NCI-H1436 (cell line): ENCODE results near the gene ANKFN1.
A peak's percentile ranks its signal among the peaks of the same experiment; 100 is the strongest.

Source experiments
- DNase-seq: peaks from one replicate; lab custom pipeline; 2025; lab: John Stamatoyannopoulos, UW

Gene ANKFN1

GRCh38 chr17:56290802-56291118 lies 137.5 kb downstream of the ANKFN1 start:
- no peak for DNase-seq

DNA sequence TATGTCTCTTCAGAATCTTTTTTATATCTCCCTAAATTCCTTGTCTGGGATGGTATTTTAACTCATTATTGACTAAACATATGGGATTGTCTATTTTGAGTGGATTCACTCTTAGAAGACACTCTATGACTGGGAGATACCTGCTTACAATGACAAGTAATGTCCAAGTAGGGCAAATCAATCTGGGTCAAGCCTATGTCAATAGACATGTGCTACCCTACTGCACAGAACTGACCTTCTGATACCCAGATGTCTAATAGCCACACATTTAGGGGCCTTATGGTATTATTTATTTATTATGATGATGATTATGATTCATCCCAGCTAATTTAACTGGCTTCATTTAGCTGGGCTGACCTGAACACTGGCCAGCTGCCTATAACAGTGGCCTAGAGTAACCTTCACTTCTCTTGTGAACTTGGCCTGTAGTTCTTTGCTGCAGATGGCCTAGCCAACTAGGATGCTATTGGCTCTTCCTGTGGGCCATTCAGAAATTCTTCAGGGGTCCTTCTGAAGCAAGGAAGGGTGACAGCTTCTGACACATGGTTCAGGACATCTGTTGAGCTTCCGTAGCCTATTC lies 138.0 kb downstream of the ANKFN1 start:
- DNase-seq, result no peak

DNA sequence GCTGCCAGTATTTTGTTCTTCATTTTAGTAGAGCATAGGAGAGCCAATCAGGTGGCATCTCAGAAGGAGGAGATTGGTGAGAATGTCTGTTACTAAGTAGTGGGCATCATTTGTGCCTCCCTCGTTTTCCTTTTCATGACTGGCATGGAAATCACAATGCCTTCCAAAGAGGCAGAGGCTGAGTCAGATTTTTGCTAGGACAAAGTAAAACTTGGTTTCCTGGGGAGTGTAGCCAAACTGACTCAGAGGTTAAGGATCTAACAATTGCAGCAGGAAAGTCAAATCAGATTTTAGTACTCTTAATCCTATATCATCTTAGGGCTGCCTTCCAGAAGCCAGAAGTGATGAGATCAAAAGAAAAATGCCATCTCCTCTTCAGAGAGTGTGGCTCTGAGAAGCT lies 138.7 kb downstream of the ANKFN1 start:
- no peak for DNase-seq

DNA sequence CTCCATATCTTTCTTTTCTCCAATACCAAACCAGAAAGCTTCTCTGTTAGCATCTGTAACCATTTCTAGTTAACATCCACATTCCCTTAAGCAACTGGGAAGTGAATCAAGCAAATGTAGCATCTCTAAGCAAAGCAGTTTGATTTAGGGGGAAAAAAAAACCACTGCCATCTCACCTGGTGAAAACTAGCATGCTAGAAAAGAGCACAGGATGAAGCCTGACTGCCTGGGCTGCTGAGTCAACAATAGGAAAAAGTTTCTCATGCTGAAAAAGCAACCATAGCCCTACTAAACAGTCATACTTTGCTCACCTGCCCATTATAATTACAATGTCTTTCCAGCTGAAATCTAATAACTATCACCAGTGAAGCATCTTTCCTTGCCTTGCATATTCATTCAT lies 139.3 kb downstream of the ANKFN1 start:
- no peak for DNase-seq

DNA sequence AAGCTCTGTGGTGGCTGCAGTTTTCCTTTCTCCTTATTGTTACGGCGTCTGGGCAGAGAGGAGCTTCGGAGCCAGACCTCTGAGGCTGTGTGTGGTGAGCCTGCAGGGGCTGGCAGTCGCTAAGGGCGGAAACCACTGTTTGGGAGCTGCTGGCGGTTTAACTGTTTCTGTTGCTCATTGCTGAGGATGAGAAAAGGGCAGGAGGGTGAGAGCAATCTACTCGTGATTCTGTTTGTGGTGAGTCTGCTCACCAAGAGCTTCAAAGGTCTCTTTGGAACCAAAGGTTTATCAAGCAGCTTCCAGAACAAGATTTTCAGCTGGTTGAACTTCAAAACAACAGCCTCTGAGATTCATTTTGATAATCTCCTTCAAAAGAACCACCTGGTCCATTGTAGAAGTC lies 143.9 kb downstream of the ANKFN1 start:
- no peak for DNase-seq

GRCh38 chr17:56298846-56299245 lies 145.6 kb downstream of the ANKFN1 start:
- DNase-seq, result no peak

DNA sequence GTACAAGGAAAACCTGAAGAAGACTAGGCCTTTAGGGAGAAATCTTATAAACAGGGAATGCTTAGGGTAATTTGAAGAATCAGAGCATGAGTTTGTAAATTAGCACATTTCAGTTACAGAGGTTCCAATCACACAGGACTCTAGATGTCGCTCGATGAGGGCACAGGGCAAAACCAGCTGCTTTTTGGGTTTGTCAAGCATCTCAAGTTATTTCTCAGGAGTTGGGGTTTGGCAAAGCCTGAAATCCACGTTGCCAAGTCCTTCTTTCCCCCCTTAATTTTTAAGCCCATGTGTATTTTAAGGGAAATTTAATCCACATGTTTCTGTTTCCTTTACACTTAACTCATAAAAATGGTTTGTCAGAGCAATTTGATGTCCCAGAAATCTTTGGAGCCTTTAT lies 146.9 kb downstream of the ANKFN1 start:
- no peak for DNase-seq

DNA sequence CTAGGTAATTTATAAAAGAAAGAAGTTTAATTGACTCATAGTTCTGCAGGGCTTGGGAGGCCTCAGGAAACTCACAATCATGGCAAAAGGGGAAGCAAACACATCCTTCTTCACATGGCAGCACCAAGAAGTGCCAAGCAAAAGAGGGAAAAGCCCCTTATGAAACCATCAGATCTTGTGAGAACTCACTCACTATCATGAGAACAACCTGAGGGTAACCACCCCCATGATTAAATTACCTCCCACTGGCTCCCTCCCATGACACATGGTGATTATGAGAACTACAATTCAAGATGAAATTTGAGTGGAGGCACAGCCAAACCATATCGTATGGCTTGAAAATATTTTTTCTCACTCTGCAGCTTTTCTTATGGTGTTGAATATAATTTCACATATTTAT lies 151.7 kb downstream of the ANKFN1 start:
- no peak for DNase-seq

GRCh38 chr17:56309897-56310296 lies 156.6 kb downstream of the ANKFN1 start:
- DNase-seq, result no peak

DNA sequence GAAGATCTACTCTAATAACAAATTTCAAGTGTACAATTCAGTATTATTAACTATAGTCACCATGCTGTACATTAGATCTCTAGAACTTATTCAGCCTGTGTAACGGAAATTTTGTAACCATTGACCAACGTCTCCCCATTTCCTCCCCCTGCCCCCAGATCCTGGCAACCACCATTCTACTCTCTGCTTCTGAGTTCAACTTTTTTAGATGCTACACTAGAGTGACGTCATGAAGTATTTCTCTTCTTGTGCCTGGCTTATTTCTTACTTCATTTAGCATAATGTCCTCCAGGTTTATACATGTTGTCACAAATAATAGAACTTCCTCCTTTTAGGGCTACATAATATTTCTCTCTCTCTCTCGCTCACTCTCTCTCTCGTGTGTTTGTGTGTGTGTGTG lies 157.5 kb downstream of the ANKFN1 start:
- DNase-seq, result no peak

GRCh38 chr17:56313201-56313600 lies 159.9 kb downstream of the ANKFN1 start:
- no peak for DNase-seq

DNA sequence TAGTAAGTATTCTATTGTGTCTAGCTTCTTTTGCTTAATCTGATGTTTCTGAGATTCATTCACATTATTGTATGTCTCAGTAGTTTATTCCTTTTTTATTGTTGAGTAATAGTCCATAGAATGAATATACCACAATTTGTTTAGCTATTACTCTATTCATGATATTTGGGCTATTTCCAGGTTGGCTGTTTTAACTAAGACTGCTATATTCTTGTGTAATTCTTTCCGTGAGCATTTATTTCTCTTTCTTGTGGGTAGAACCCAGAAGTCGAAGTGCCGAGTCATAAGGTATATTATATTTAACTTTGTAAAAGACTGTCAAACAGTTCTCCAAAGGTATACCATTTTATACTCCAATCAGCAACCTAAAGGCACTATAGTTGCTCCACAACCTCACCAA lies 160.8 kb downstream of the ANKFN1 start:
- no peak for DNase-seq

GRCh38 chr17:56314984-56315602 lies 161.8 kb downstream of the ANKFN1 start:
- no peak for DNase-seq

DNA sequence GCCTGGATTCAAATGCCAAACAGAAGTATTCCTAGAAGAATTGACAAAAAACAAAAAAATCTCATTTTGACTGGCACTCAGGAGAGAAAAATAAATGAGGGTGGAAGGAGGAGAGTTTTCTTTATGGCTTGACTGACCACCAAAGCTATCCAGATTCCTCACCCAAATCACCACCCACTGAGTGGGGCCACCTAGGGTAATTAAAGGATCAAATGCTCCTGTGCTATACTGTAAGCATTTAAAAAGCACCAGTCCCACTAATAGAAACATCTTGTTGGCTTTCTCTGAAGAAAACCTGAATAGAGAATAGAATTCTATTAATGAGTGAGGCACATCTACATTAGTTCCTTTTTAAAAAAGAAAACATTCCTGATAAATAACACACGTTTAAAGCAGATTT lies 163.3 kb downstream of the ANKFN1 start:
- no peak for DNase-seq

DNA sequence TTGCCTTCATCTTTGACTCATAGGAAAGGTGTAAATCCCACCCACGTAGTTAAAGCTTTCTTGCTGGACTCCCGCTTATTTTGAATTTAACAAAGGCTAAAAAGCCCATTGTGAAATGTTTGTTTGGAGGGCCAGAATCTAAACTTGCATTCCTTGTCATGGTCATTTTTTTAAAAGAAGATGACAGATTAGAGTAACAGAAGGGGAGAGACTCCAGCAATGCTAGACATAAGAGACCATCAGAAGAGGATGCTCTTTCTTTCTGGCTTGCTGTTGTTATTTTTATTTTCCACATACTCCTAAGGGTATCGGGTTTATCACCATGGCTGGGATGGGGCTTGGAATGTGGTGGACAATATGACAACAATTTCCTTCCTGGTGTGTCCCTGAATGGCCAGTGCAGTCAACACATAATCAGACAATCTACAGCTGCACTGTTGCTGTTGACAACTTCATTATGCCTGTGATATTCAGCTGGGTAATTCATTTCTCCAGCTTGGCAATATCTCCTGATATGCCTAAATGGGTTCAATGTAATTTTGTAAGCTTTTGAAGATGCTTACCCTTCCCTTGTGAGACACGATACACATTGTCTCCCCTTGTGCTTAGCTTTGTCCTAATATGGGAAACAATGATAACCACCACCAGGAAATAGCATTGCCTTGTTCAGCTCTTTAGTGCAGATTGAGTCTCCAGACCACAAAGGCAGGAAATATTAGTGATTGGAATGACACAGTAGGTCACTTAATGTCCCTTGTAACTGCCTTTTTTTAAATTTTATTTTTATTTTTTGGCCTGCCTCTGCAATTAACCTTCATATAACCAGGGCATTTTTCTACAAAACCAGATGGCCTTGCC lies 164.3 kb downstream of the ANKFN1 start:
- no peak for DNase-seq

- DNase-seq, result peak; percentile 1
Observed at GRCh38 chr17:56319531-56319930, 166.3 kb downstream of the ANKFN1 start.

- no peak for DNase-seq
Observed at GRCh38 chr17:56320443-56320842, 167.2 kb downstream of the ANKFN1 start.

GRCh38 chr17:56322991-56323390 lies 169.7 kb downstream of the ANKFN1 start:
- DNase-seq, result no peak

DNA sequence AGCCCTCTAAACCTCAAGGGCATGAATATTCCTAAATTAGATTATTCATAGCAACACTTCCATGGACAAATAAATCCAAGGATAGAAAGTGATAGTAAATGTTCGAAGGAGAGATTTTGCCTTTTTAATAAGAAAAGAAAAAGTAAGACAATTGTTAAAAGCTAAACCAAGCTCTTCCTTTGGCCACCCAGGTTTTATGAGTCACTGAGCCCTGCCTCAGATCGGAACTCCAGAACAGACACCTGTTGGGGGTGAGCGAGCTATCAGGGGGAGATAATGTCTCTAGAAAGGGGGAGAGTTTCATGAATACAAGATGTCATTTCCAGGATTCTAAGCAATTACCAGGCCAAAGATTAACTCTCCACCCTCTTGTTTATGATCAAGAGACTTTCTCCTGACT lies 171.4 kb downstream of the ANKFN1 start:
- no peak for DNase-seq

DNA sequence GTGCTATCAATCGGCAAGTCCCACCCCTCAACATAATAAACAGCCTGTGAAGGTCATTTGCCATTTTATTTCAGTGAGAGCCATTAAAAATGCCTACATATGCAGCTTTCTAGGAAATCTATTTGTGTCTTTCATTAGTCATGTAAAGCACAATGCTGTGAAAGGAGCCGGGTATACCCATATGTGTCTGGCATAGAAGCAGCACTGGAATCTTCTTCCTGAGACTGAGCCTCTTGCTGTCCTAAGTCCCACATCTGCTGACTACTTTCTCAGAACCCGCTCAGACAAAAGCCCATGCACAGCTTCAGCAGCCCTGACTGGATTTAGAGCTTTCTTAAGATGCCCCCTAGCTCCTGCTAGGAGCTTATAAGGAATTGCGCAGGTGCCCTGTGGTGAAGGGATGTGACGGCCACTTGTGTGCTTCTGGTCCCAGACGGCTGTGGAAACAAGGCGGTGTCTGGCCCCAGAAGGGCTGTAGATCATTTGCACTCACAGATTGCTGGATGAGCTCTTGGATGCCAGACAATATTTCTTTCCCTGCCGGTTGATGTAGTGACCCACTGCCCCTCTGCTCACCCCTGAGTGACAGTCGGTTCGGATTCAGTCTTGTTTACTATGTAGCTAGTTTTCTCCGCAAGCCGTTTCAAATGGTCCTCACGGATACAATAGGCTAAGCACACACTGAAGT lies 172.2 kb downstream of the ANKFN1 start:
- no peak for DNase-seq

GRCh38 chr17:56326001-56326359 lies 172.7 kb downstream of the ANKFN1 start:
- DNase-seq, result no peak

DNA sequence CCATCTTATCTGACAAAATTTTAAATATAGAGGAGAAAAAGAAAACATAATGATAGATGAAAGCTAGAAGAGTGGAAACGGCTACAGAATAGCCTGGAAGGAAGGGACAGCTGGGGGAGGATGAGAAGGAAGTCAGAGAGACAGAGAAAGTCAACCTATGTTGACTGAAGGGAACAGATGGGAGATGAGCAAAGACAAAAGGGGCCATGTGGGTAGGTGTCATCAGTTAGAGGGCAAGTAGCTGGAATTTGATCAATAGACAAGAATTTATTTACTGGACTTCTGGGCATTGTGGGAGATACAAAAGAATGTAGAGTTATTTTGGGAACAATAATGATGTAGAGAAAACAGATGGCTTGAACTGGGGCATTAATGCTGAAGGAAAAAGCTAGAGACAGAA lies 194.4 kb downstream of the ANKFN1 start:
- no peak for DNase-seq

DNA sequence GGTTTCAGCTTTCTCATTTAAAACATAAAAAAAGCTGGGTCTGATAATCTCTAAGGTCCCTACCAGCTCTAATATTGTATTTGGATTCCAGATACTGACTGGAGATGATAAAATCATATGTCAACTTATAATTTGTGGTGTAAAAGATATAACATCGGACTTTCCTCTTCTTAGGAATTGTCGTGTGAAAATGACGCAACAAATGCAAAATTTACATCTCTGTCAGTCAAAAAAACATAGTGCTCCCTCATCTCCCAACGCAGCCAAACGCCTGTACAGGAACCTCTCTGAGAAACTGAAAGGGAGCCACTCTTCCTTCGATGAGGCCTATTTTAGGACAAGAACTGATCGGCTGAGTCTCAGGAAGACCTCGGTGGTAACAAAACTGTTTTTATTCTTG lies 197.3 kb downstream of the ANKFN1 start:
- no peak for DNase-seq
